ENCODE measurements around the gene NACC1.

The NACC1 gene

DNA sequence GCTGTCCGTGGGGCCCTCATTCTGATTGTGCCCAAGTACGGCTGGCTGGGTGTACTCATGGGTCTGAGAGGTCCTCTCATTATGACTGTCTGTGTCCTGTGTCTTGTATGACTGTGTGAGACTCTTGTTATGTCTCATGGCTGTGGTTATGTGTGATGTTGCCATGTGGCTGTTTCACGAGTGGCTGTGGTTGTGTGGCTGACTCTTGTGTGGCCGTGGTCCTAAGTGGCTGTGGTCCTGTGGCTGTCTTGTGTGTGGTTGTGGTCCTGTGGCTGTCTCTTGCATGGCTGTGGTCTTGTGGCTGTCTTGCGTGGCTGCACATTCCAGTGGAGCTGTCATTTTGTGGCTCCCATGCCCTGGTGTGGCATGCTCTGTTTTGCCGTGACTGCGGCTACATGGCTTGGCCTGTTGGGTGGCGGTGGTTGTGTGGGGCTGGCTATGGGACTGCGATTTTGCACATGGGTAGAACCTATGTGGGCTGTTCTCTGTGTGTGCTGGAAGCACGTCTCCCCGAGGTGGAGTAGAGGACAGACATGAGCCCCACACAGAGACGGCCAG lies 18.0 kb upstream of the NACC1 start:
- no peak for DNase-seq (ENCODE audit: low spot score)

DNA sequence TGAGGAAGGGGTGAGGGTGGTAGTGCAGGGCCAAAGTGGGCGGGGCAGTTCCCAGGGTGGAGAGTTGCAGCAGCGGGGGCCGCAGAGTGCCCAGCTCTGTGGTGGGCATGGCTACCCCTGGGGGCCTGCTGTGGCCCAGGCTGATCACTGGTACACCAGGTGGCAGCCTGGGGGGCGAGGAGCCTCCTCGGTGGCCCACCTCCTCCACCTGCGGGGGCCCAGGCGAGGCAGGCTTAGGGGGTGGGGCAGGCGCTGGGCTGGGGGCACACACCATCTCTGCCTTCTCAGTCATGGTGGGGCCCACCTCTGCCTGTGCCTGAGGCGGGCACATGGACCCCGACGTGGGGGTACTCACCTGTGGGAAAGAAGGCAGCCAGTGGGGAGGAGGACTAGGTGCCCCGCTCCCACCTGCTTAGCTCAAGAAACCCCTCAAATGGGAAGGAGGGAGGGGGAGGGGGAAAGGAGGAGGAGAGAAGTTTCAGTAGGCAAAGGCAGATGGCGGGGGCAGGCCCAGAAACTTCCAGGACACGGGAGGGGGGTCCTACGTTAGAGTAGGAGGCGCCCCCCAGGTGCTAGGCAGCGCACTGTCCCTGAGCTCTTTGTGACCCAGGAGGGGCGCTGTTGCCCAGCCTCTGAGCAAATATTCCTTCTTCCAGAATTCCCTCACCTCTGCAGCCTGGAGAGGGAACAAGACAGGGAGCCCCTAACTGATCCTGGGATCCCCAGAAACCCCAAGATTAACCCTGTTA lies 17.0 kb upstream of the NACC1 start:
- DNase-seq (ENCODE audit: low spot score), result no peak

DNA sequence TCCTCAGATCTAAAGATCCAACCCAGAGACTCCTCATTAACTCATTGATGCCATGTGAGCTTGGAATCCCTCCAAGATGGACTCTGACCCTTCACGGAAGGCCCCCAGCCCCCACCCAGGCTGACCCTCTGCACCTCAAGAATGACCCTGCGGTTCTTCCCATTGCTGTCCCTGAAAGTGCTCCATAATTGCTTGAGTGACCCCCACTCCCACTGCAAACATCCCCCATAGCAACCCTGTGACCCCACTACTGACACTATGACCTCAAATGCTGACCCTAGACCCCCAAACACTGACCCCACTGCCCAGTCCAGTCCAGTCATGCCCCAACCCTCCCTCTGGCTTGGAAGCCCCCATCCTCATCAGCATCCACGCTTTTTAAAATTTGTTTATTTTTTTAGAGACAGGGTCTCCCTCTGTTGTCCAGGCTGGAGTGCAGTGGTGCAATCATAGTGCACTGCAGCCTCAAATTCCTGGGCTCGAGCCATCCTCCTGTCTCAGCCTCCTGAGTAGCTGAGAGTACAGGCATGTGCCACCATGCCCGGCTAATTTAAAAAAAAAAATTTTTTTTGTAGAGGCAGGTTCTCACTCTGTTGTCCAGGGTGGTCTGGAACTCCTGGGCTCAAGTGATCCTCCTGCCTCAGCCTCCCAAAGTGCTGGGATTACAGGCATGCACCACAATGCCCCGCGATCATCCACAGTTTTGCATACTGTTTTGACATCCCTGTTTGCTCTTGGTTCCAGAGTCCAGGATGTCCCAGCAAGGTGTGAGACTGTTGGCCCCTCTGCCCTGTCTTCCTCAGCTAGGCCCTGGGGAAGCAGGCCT lies 16.3 kb upstream of the NACC1 start:
- no peak for DNase-seq (ENCODE audit: low spot score)

DNA sequence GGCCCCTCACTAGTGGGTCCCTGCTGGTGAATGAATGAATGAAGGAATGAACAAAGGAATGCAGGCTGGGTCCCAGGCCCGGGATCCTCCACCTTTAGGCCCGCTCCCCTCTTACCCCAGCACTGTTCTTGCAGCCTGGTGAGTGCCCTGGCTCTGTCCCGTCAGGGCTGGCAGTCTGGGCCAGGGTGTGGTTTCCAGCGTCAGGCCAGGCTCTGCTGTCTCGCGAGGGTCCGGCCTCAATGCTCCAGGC lies 15.7 kb upstream of the NACC1 start:
- no peak for DNase-seq (ENCODE audit: low spot score)

DNA sequence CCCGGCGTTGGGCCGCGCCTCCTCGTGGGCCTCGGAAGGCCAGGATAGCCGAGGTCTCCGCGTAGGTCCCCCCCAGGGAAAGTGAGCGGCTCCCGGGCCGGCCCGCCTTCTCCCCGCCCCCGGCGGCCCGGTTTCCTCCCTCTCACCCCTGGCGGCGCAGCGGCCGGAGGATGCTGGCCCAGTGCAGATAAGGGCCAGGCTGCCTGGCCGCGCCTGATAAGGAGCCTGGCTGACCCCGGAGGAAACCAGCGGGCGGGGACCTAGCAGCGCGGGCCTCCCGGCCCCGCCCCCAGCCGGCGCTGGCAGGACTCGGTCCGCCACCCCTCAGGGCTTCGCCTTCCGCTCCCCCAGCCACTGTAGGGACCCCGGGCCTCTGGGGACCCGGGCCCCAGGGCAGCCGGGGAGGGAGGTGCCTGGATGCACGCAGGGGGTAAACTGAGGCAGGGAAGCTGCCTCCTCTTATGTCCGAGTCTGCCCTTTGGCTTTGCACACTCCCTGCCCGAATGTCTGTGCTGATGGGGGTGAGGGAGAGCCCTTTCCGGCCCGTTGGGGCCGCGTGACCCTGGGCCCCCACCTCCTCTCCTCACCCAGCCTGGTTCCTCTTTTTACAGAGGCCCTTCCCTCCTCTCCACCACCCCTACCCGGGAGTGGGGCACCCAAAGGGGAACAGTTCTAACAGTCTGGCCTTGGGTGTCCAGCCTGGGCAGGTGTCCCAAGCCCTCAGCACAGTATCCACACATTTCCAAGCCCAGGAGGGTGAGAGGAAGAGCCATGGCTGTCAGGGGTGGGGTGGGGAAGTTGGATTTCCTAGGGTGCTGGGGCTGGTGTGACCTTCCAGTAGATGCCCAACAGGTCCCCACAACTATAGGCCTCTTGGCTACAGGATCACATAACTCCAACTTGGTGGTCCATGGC lies 15.1 kb upstream of the NACC1 start, which contains the start of gene LYL1:
TSS of gene LYL1 (minus strand) at position 193 of the 915 bp plus-strand sequence. CDS start 1,687 bp downstream, outside the sequence.
- DNase-seq (ENCODE audit: low spot score), result peak; percentile 95

DNA sequence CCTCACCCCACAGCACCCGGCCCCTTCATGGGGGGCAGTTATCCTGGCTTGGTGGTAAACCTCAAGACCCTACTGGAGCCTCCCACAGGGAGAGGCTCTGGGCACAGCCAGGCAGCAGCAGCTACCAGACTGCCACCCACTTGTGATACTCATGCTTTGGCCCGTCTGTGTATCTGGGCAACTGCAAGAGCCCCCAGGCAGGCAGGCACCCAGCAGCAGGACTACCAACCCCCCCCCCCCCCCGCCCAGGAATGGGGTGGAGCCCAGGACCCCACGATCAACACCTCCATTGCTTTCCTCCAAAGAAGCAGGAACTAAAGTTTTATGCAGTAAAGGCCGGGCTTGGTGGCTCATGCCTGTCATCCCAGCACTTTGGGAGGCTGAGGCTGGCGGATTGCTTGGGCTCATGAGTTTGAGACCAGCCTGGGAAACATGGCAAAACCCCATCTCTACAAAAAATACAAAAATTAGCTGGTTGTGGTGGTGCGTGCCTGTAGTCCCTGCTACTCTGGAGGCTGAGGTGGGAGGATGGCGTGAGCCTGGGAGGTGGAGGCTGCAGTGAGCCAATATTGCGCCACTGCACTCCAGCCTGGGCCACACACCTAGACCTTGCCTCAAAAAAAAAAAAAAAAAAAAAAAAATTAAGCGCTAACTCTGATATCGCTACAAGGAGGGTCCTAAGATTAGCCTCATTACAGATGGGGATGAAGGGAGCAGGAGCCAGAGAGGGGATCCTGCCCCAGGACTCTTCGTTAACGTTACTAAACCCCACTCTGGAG lies 14.3 kb upstream of the NACC1 start:
- no peak for DNase-seq (ENCODE audit: low spot score)

DNA sequence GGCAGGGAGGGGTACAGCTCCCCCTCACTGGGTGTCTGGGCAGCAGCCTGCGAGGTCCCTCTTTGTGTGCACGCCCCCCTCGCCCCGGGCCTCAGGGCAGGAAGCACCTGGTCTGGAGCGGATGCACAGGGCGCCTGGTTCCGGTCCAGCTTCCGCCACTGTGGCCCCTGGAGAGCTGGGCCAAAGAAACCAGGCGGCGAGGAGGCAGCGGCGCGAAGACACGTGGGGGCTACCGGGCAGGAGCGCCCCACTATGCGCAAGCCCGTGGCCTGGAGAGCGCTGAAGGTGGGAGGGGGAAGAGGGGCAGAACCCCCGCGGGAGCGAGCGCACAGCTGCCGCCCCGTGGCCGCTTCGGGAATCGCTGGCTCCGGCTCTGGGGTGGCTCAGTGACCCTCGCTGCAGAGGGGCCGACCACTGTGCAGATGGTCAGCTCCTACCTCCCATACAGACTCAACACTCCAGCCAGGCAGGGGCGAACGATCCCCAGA lies 13.7 kb upstream of the NACC1 start:
- peak; percentile 66 for DNase-seq (ENCODE audit: low spot score)

DNA sequence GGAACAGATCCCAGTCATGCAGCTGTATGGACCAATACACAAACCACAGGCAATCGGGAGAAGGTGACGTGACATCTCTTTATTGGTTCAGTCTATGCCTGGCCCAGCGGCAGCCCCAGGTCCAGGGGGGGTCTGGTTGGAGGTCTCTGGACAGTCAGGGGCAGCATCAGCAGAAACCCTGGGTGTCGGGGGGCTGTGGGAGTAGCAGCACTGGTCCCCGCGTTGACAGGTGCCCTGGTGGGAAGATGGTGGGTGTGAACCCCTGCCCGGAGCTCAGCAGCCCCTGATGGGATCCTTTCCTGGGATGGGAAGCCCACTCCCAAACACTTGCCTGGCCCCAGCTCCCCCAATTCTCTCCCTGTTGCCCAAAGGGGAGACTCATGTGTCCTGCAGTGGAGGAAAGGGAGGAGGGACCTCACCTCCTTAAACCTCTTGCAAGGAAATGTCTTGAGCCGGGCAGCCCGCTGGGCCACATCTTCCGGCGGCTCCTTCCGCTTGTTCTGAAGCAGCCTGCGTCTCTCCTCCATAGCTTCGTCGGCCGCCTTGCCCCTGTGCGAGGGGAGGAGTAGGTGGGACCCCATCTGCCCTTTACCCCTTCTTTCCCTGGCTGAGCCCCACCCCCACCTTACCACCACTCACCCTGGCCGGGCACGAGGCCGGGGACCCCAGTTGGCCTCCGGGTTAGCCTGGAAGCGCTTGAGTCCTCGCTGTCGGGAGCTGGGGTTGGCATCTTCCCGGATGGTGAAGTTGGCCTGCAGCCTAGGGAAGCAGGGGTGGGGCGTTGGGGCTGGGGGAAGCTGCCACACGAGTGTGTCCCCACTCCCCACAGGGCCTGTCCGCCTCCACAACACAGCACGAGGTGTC lies 13.0 kb upstream of the NACC1 start:
- no peak for DNase-seq (ENCODE audit: low spot score)

DNA sequence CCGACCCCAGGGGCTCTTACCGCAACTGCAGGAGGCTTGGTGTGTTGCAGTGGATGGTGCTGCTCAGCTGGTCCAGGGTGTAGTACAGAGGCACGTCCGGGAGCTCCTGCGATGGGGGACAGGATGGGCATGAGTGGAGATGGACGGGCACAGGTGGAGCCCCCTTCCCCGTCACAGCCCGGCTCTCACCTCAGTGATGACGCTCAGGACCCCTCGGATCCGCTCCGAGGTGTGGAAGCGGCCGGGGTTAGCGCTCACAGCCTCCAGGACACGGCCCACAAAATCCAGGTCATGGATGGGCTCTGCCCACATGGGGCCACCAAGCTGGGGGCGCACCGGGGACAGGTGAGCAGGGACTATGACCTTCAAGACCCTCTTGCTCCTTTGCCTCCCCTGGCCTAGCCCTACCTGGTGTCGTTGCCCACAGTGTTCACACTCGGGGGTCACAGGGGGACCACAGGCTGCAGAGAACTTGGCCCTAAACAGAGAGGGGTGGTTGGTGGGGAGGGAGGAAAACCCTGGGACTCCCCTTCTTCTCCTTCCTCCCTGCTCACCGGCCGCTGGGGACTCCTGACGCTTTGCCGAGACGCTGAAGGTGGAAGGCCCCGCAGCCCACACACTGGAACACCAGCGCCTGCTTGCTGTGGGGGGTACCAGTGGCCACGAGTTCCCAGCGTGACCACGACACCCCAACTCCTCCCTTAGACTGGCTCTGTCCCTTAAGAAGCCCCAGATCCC lies 8.5 kb upstream of the NACC1 start:
- DNase-seq (ENCODE audit: low spot score), result no peak

DNA sequence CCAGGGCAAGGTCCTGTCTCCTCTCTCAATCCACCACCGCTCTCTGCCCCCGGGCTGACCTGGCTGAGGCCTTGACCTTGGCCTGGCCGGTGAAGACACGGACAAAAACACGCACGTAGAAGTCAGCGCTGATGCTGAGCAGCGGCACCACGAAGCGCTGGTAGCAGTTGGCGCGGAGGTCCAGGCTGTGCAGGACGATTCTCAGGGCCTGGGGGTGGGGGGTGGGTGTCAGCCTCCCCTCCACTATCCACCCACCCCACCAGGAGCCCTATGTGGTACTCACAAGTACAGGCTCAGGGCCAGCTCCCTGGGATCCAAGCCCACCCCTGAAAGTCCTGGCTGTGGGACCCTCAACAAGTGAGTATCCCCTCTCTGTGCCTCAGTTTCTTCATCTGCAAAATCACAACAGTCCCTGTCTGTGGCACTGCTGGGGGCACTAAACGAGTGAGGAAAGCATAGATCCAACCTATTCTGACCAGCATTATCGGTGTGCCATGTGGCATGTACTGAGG lies 7.9 kb upstream of the NACC1 start:
- no peak for DNase-seq (ENCODE audit: low spot score)

DNA sequence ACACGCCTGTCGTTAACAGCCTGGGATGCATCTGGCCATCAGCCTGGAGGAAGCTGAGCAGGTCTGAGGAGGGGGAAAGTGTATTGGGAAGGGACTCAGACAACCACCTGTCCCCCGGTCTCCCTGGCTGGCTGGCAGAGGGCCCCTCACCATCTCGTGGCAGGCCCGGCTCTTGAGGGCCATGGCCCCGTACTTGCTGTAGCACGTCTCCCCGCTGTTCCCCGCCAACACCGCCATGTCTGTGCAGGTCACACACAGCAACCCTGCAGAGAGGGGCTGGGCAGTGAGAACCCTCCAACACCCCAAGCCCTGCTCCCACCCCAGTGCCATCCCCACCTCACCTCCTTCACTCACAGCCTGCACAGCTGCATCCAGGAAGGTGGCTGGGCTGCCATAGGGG lies 5.5 kb upstream of the NACC1 start:
- DNase-seq (ENCODE audit: low spot score), result no peak

DNA sequence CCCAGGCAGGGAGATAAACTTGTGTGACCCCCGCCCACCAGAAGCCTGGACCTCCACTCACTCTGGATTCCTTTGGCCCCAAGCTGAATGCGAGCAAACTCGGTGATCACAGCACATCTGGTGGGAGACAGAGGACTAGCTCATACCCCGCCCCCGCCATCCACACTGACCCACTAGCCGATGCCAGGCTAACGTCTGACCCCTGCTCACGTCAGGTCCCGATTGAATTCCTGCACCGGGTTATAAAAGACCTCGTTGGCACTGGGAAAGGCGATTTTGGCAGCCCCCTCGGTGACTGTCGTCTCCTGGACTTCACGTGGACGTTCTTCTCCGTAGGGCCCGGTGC lies 2.2 kb upstream of the NACC1 start:
- no peak for DNase-seq (ENCODE audit: low spot score)

DNA sequence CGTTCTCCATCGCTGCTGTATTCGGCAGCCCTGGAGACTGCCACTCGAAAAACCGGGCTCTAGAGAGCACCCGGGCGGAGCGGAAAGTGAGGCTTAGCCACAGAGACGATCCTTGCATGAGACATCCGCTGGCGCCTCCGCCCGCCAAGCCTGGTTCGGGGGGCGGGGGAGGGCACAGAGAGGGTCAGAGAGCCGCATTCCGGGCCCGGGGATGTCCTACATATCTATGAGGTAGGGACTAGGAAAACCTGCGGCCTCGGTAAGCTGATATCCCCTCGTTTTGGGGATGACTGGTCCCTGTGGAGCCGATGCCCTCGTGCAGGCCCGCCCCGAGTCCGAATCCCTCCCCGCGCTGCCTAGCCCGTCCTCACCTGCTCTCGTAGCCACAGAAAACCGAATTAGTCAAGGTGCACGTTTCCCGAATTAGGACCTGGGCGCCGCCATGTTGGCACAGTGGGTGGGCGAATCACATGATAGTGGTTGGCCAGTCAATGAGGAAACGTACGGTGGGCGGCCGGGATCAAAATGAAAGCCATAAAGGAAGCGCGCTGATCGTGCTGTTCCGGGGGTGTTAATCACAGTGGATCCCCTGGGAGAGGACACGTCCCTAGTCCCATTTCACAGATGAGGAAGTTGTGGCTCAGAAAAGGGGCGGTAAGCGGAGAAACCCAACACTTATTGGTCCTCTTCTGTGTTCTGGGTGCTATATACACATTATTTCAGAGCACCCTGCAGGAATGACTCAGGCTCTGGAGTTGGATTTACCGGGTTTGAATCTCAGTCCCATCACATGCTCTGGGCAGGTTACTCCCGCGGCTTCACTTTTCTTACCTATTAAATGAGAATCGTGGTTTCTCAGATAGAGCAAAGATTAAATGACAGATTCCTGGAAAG lies 1.5 kb upstream of the NACC1 start, which contains the start of gene TRMT1:
TSS of gene TRMT1 (minus strand) at position 459 of the 894 bp plus-strand sequence. CDS start at position 118, 341 bp downstream.
- peak; percentile 98 for DNase-seq (ENCODE audit: low spot score)

DNA sequence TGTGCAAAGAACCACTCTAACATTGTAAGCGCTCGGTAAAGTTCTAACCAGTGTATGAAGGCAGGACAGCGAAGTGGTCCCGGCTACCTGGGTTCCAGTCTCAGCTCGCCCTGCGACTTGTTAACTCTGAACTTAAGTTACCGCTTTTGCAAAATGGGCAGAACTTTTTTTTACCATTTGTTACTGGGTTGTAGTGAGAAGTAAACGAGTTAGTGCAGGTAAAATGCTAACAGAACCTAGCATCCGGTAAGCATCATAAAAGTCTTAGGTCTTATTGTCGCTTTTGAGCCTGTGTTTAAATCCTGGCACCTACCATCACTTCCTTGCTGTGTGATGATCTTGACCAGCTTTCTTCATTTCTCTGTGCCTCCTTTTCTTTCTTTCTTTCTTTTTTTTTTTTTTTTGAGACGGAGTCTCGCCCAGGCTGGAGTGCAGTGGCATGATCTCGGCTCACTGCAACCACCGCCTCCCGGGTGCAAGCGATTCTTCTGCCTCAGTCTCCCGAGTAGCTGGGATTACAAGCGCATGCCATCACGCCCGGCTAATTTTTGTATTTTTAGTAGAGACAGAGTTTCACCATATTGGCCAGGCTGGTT lies 790 bp upstream of the NACC1 start:
- DNase-seq (ENCODE audit: low spot score), result no peak

DNA sequence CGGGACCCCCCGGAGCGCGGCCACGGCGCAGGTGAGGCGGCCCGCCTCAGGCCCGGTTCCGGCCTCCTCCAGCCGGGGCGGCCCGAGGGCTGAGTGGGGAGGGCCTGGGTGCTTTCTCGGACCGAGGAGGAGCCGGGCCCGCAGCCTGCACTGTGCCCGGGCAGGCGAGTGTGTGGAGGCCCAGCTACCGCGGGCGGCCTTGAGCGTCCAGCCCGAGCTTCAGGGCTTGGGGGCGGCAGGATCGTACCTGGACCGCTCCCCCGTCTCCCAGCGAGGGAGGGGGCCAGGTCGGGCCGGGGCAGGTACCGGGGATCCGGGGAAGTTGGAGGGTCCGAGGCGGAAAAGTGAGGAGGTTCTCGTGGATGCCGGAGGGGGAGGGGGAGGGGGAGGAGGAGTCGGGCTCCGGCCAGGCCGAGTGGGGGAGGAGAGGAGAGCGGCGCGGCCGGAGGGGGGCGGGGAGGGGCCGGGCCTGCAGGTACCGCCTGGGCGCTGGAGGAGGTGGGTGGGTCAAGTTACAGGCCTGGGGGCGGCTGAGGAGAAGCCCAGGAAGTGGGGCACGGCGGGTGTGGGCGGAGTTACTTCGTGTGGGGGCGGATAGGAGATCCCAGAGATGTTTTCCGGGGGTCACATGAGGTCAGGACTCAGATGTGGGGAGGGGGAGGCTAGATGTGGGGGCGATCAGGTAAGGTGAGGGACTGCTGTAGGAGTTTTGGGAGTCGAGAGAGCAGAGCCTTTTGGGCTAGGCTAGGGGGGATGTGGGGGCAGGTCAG lies 545 bp downstream of the NACC1 start:
- DNase-seq (ENCODE audit: low spot score), result peak; percentile 68

DNA sequence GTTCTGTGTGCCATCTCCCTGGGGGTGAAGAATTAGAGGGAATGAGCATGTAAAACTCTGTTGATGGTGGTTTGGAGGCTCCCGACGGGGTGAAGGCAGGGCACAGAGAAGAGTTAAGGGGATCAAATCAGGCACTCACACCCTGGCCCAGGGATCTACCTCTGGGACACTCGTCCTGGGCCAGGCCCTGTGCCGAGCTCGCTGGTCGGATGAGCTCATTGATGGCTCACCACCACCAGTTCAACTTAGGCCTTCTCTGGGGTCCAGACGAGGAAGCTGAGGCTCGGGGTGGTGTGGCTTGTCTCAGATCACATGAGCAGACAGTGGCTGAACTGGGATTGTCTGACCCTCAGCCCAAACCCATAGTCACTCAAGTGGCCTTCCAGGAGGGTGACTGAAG lies 1.6 kb downstream of the NACC1 start:
- no peak for DNase-seq (ENCODE audit: low spot score)

DNA sequence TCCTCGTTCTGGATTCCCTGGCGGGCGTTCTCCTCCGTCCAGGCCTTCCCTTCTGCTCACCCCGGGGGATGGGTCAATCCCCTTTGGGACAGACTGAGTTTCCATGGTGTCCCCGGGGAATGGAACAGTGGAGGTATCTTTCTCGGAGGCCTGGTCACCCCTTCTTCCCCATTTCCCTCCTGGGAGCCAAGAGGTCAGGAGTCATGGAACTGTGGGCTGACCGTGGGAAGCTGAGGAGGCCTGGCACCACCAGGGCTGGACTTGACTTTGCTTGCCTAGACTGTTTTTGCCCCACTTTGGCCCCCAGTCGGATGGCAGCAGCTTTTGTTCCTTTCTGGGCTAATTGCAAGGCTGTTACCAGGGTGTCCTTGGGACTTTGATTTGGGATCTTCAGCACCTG lies 2.0 kb downstream of the NACC1 start:
- DNase-seq (ENCODE audit: low spot score), result no peak
